ENCODE results near the gene DLD.
"Not testable (repeated sequence)": the region's sequence is repeated elsewhere in the genome, so short reads cannot be mapped to it uniquely, and the experiment has no call there.

Gene DLD

GRCh38 chr7:107884066-107884818 lies 6.7 kb upstream of the DLD start:
- Mint-ChIP-seq H3K27ac (no peak overlapping the region), H3K9me3 (no peaks in the 10 kb centered on the region), H3K27me3 (peaks cover 18% of the 10 kb centered on the region), H3K4me1 (ENCODE audit: low read depth) (no peaks in the 10 kb centered on the region), H3K36me3 (ENCODE audit: low read depth) (no peaks in the 10 kb centered on the region), H3K4me3 (no peak overlapping the region)
- intact Hi-C loops (cut with micrococcal nuclease), result no loop called here

GRCh38 chr7:107887827-107888226 lies 3.2 kb upstream of the DLD start:
- H3K27ac Mint-ChIP-seq; H3K4me1 Mint-ChIP-seq (ENCODE audit: low read depth); H3K4me3 Mint-ChIP-seq; H3K9me3 Mint-ChIP-seq; intact Hi-C loops (cut with micrococcal nuclease): not testable (repeated sequence)
- Mint-ChIP-seq H3K27me3 (peaks cover 15% of the 10 kb centered on the region), H3K36me3 (ENCODE audit: low read depth) (peaks cover 13% of the 10 kb centered on the region)

- Mint-ChIP-seq H3K4me1 (ENCODE audit: low read depth) (peaks cover 9% of the 10 kb centered on the region), H3K9me3 (no peaks in the 10 kb centered on the region), H3K4me3 (no peak overlapping the region), H3K27me3 (peaks cover 5% of the 10 kb centered on the region), H3K36me3 (ENCODE audit: low read depth) (peaks cover 31% of the 10 kb centered on the region), H3K27ac (no peak overlapping the region)
- intact Hi-C loops (cut with micrococcal nuclease), result loop anchor here (2.0 to 10.0 kb wide), 4 partner anchors 15 to 637 kb away; partner anchors contain the start of genes BCAP29 and PNPLA8
Measured at GRCh38 chr7:107889992-107890391, 991 bp upstream of the DLD start.

GRCh38 chr7:107890493-107890961 lies 456 bp upstream of the DLD start:
- intact Hi-C loops (cut with micrococcal nuclease), result loop anchor here (2.0 to 10.0 kb wide), 4 partner anchors 16 to 637 kb away; partner anchors contain the start of genes BCAP29 and PNPLA8
- Mint-ChIP-seq H3K27ac (peak overlapping the region; percentile 95), H3K4me1 (ENCODE audit: low read depth) (peaks cover 9% of the 10 kb centered on the region), H3K9me3 (no peaks in the 10 kb centered on the region), H3K27me3 (peaks cover 5% of the 10 kb centered on the region), H3K4me3 (peak overlapping the region; percentile 84), H3K36me3 (ENCODE audit: low read depth) (peaks cover 36% of the 10 kb centered on the region)

GRCh38 chr7:107891636-107892366 lies 818 bp downstream of the DLD start:
- Mint-ChIP-seq H3K36me3 (ENCODE audit: low read depth) (peaks cover 49% of the 10 kb centered on the region), H3K27me3 (no peaks in the 10 kb centered on the region), H3K9me3 (no peaks in the 10 kb centered on the region), H3K27ac (peak overlapping the region; percentile 95), H3K4me3 (peak overlapping the region; percentile 84), H3K4me1 (ENCODE audit: low read depth) (peaks cover 20% of the 10 kb centered on the region)
- intact Hi-C loops (cut with micrococcal nuclease), result loop anchor here (1.0 to 10.0 kb wide), 5 partner anchors 17 to 636 kb away; partner anchors contain the start of genes BCAP29 and PNPLA8

- Mint-ChIP-seq H3K27ac (peak overlapping the region; percentile 95), H3K4me1 (ENCODE audit: low read depth) (peaks cover 25% of the 10 kb centered on the region), H3K4me3 (peak overlapping the region; percentile 84), H3K36me3 (ENCODE audit: low read depth) (peaks cover 54% of the 10 kb centered on the region)
- H3K9me3 Mint-ChIP-seq, H3K27me3 Mint-ChIP-seq: not testable (repeated sequence)
- intact Hi-C loops (cut with micrococcal nuclease), result loop anchor here (5.0 to 10.0 kb wide), 3 partner anchors 252 to 635 kb away; partner anchors contain the start of genes BCAP29 and PNPLA8
Measured at GRCh38 chr7:107892367-107892741, 1.4 kb downstream of the DLD start.

- H3K27me3 Mint-ChIP-seq, result no peaks in the 10 kb centered on the region
- no peak overlapping the region for H3K4me3 Mint-ChIP-seq
- peaks cover 80% of the 10 kb centered on the region for H3K36me3 Mint-ChIP-seq (ENCODE audit: low read depth)
- no peaks in the 10 kb centered on the region for H3K9me3 Mint-ChIP-seq
- intact Hi-C loops (cut with micrococcal nuclease), result loop anchor here (10.0 kb wide), 1 partner anchor 246 kb away; no protein-coding TSS in a partner anchor
- H3K27ac Mint-ChIP-seq, result no peak overlapping the region
- peaks cover 32% of the 10 kb centered on the region for H3K4me1 Mint-ChIP-seq (ENCODE audit: low read depth)
Measured at GRCh38 chr7:107898997-107899594, 8.1 kb downstream of the DLD start.

GRCh38 chr7:107900496-107901015 lies 9.6 kb downstream of the DLD start:
- Mint-ChIP-seq H3K27ac (no peak overlapping the region), H3K4me1 (ENCODE audit: low read depth) (peaks cover 32% of the 10 kb centered on the region)

GRCh38 chr7:107902381-107902780 lies 11.4 kb downstream of the DLD start:
- Mint-ChIP-seq H3K9me3 (no peaks in the 10 kb centered on the region), H3K4me1 (ENCODE audit: low read depth) (peaks cover 27% of the 10 kb centered on the region), H3K36me3 (ENCODE audit: low read depth) (peaks cover 73% of the 10 kb centered on the region), H3K4me3 (no peak overlapping the region), H3K27me3 (no peaks in the 10 kb centered on the region), H3K27ac (no peak overlapping the region)
- intact Hi-C loops (cut with micrococcal nuclease), result loop anchor here (10.0 kb wide), 1 partner anchor 728 kb away; no protein-coding TSS in a partner anchor

More at GRCh38 chr7:107900496-107901015, 9.6 kb downstream of the DLD start:
- no peaks in the 10 kb centered on the region for H3K27me3 Mint-ChIP-seq
- peaks cover 75% of the 10 kb centered on the region for H3K36me3 Mint-ChIP-seq (ENCODE audit: low read depth)
- no peaks in the 10 kb centered on the region for H3K9me3 Mint-ChIP-seq
- no peak overlapping the region for H3K4me3 Mint-ChIP-seq
- intact Hi-C loops (cut with micrococcal nuclease), result loop anchor here (10.0 kb wide), 1 partner anchor 726 kb away; no protein-coding TSS in a partner anchor

GRCh38 chr7:107907790-107908189 lies 16.8 kb downstream of the DLD start:
- Mint-ChIP-seq H3K27me3 (no peaks in the 10 kb centered on the region), H3K9me3 (peaks cover 8% of the 10 kb centered on the region), H3K27ac (peak overlapping the region; percentile 51), H3K4me1 (ENCODE audit: low read depth) (peaks cover 33% of the 10 kb centered on the region), H3K4me3 (peak overlapping the region; percentile 33), H3K36me3 (ENCODE audit: low read depth) (peaks cover 89% of the 10 kb centered on the region)
- intact Hi-C loops (cut with micrococcal nuclease), result loop anchor here (10.0 kb wide), 1 partner anchor 733 kb away; no protein-coding TSS in a partner anchor

- H3K9me3 Mint-ChIP-seq, result peaks cover 8% of the 10 kb centered on the region
- H3K4me3 Mint-ChIP-seq, result no peak overlapping the region
- no peak overlapping the region for H3K27ac Mint-ChIP-seq
- H3K27me3 Mint-ChIP-seq, result no peaks in the 10 kb centered on the region
- intact Hi-C loops (cut with micrococcal nuclease), result loop anchor here (10.0 kb wide), 1 partner anchor 735 kb away; no protein-coding TSS in a partner anchor
- H3K4me1 Mint-ChIP-seq (ENCODE audit: low read depth), result peaks cover 49% of the 10 kb centered on the region
- peaks cover 89% of the 10 kb centered on the region for H3K36me3 Mint-ChIP-seq (ENCODE audit: low read depth)
Measured at GRCh38 chr7:107909445-107909844, 18.5 kb downstream of the DLD start.

- H3K4me1 Mint-ChIP-seq (ENCODE audit: low read depth), result peaks cover 46% of the 10 kb centered on the region
- H3K9me3 Mint-ChIP-seq, result peaks cover 8% of the 10 kb centered on the region
- no peak overlapping the region for H3K4me3 Mint-ChIP-seq
- peak overlapping the region; percentile 1 for H3K27ac Mint-ChIP-seq
- peaks cover 90% of the 10 kb centered on the region for H3K36me3 Mint-ChIP-seq (ENCODE audit: low read depth)
- H3K27me3 Mint-ChIP-seq, result no peaks in the 10 kb centered on the region
- intact Hi-C loops (cut with micrococcal nuclease), result no loop called here
Measured at GRCh38 chr7:107911981-107912380, 21.0 kb downstream of the DLD start.

- Mint-ChIP-seq H3K27me3 (no peaks in the 10 kb centered on the region), H3K4me1 (ENCODE audit: low read depth) (peaks cover 34% of the 10 kb centered on the region)
Measured at GRCh38 chr7:107913851-107914250, 22.9 kb downstream of the DLD start.

More at GRCh38 chr7:107913851-107914250, 22.9 kb downstream of the DLD start:
- Mint-ChIP-seq H3K36me3 (ENCODE audit: low read depth) (peaks cover 92% of the 10 kb centered on the region), H3K9me3 (peaks cover 8% of the 10 kb centered on the region), H3K4me3 (no peak overlapping the region), H3K27ac (peak overlapping the region; percentile 52)
- intact Hi-C loops (cut with micrococcal nuclease), result no loop called here

Measured in dendritic cell treated with granulocyte-macrophage colony-stimulating factor and Interleukin-4, amounts not matched to agents 40 ng/mL and 50 ng/mL, for 4 days (primary cell).